GM12891 (cell line): ENCODE measurements around the gene RGL3.

Experiments used
- PAX5 ChIP-seq: IDR thresholded peaks from 2 replicates; pipeline ENCODE4 v1.6.1; 2011; ENCODE audit warnings: low read length, moderate library complexity, mild to moderate bottlenecking; ENCODE audit not compliant: insufficient read depth, severe bottlenecking
- POLR2A ChIP-seq: IDR thresholded peaks from 2 replicates; pipeline ENCODE4 v1.6.1; 2011; ENCODE audit warnings: low read depth, low read length, control low read depth
- POLR2AphosphoS5 ChIP-seq: IDR thresholded peaks from 2 replicates; pipeline ENCODE4 v1.6.1; 2011; ENCODE audit warnings: low read depth, low read length, control low read depth
- SPI1 ChIP-seq: IDR thresholded peaks from 2 replicates; pipeline ENCODE4 v1.6.1; 2011; ENCODE audit warnings: low read depth, low read length, control low read depth
- TAF1 ChIP-seq: IDR thresholded peaks from 2 replicates; pipeline ENCODE4 v1.6.1; 2011; ENCODE audit warnings: low read depth, low read length, control low read depth

GRCh38 chr19:11446652-11447301, 27.7 kb upstream of the RGL3 start:
- TF ChIP-seq POLR2AphosphoS5 (no peak), PAX5 (no peak), TAF1 (no peak), POLR2A (no peak), SPI1 (no peak)
